ENCODE results near the gene RIBC1.
"Not testable (repeated sequence)": the region's sequence is repeated elsewhere in the genome, so short reads cannot be mapped to it uniquely, and the experiment has no call there.

The RIBC1 gene

GRCh38 chrX:53452812-53453211, 30.1 kb downstream of the RIBC1 start:
- Histone ChIP-seq H3K27me3 (no peaks in the 10 kb centered on the region), H3K9me3 (no peaks in the 10 kb centered on the region), H3K4me3 (no peak overlapping the region), H3K36me3 (no peaks in the 10 kb centered on the region), H3K27ac (no peak overlapping the region), H3K4me1 (no peaks in the 10 kb centered on the region)
- intact Hi-C loops (cut with DNase I; ENCODE audit: low total_unique reads): no loop called here
- no peak for DNase-seq
- TF ChIP-seq, protein P1, sequence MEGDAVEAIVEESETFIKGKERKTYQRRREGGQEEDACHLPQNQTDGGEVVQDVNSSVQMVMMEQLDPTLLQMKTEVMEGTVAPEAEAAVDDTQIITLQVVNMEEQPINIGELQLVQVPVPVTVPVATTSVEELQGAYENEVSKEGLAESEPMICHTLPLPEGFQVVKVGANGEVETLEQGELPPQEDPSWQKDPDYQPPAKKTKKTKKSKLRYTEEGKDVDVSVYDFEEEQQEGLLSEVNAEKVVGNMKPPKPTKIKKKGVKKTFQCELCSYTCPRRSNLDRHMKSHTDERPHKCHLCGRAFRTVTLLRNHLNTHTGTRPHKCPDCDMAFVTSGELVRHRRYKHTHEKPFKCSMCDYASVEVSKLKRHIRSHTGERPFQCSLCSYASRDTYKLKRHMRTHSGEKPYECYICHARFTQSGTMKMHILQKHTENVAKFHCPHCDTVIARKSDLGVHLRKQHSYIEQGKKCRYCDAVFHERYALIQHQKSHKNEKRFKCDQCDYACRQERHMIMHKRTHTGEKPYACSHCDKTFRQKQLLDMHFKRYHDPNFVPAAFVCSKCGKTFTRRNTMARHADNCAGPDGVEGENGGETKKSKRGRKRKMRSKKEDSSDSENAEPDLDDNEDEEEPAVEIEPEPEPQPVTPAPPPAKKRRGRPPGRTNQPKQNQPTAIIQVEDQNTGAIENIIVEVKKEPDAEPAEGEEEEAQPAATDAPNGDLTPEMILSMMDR (IDR thresholded peaks at IDR 0.05): no peak

GRCh38 chrX:53456254-53456653, 33.6 kb downstream of the RIBC1 start:
- Histone ChIP-seq H3K4me1 (no peaks in the 10 kb centered on the region), H3K36me3 (no peaks in the 10 kb centered on the region), H3K9me3 (no peaks in the 10 kb centered on the region), H3K4me3 (no peak overlapping the region), H3K27me3 (no peaks in the 10 kb centered on the region), H3K27ac (no peak overlapping the region)
- no peak for DNase-seq
- intact Hi-C loops (cut with DNase I; ENCODE audit: low total_unique reads): no loop called here
- TF ChIP-seq, protein P1 (IDR thresholded peaks at IDR 0.05): no peak

DNA sequence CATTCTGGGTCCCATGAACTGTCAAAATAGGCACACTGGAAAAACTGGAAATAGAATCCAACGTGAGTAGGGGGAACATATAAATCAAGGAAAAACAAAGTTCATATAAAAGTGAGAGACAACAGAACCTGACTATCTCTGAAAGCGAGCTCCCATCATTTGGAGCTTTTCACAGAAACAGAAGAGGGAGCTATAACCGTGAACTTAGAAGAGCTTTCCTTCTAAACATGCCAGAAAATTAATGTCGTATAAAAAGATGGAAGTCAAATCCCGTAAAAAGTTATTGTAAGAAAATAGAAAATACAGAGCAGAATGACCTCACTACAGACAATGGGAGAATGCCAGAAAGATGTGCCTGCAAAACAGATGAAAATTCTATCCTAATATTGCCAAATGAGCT, 35.4 kb downstream of the RIBC1 start:
- intact Hi-C loops (cut with DNase I; ENCODE audit: low total_unique reads): no loop called here
- no peaks in the 10 kb centered on the region for H3K27me3 ChIP-seq
- DNase-seq: no peak
- no peak overlapping the region for H3K27ac ChIP-seq
- H3K36me3 ChIP-seq: no peaks in the 10 kb centered on the region
- H3K4me3 ChIP-seq: no peak overlapping the region
- H3K9me3 ChIP-seq: no peaks in the 10 kb centered on the region
- no peaks in the 10 kb centered on the region for H3K4me1 ChIP-seq
- TF ChIP-seq, protein P1 (IDR thresholded peaks at IDR 0.05): no peak

DNA sequence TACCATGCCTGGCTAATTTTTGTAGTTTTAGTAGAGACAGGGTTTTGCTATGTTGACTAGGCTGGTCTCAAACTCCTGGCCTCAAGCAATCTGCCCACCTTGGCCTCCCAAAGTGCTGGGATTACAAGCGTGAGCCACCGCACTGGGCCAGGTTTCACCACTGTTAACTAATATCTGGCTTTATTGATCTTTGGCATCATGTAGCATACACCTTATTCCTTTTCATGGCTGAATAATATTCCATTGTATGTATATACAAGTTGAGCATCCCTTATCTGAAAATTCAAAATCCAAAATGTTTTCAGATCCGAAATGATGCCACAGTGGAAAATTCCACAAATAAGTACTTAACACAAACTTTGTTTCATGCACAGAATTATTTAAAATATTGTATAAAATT, 46.0 kb downstream of the RIBC1 start:
- intact Hi-C loops (cut with DNase I; ENCODE audit: low total_unique reads); H3K4me3 ChIP-seq; H3K27ac ChIP-seq; H3K9me3 ChIP-seq; H3K4me1 ChIP-seq; H3K27me3 ChIP-seq; DNase-seq; H3K36me3 ChIP-seq: not testable (repeated sequence)

GRCh38 chrX:53471346-53471745, 48.7 kb downstream of the RIBC1 start:
- no peak overlapping the region for H3K27ac ChIP-seq
- no peaks in the 10 kb centered on the region for H3K27me3 ChIP-seq
- TF ChIP-seq, protein P1 (IDR thresholded peaks at IDR 0.05): no peak
- intact Hi-C loops (cut with DNase I; ENCODE audit: low total_unique reads): no loop called here
- no peaks in the 10 kb centered on the region for H3K9me3 ChIP-seq
- DNase-seq: no peak
- H3K36me3 ChIP-seq: no peaks in the 10 kb centered on the region
- no peaks in the 10 kb centered on the region for H3K4me1 ChIP-seq
- no peak overlapping the region for H3K4me3 ChIP-seq

DNA sequence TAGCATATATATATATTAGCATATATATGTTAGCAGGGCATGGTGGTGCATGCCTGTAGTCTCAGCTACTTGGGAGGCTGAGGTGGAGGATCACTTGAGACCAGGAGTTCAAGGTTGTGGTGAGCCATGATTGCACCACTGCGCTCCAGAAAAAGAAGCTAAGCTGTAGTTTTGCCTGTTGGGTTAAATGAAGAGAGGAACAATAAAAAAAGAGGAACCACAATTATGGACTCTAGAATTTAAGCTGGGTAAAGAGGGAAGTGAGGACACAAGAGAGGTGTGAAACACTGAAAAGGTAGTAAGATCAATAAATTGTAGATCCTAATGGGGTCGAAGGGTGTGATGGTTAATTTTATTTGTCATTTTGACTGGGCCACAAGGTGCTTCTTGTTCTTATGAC, 52.0 kb downstream of the RIBC1 start:
- Histone ChIP-seq H3K27ac (no peak overlapping the region), H3K9me3 (no peaks in the 10 kb centered on the region), H3K4me3 (no peak overlapping the region), H3K27me3 (no peaks in the 10 kb centered on the region), H3K4me1 (no peaks in the 10 kb centered on the region), H3K36me3 (no peaks in the 10 kb centered on the region)
- intact Hi-C loops (cut with DNase I; ENCODE audit: low total_unique reads): no loop called here
- DNase-seq: no peak
- TF ChIP-seq, protein P1 (IDR thresholded peaks at IDR 0.05): no peak

All from tibial artery (tissue), 4 donors.